Epithelial cell of prostate (primary cell): ENCODE measurements around the gene TDRKH.
"Not testable (repeated sequence)": the region's sequence is repeated elsewhere in the genome, so short reads cannot be mapped to it uniquely, and the experiment has no call there.

Source experiments
- DNase-seq: peaks from one replicate; pipeline ENCODE4 v3.0.0-alpha.2; 2011; ENCODE audit warnings: low read depth, low spot score
- H3K27ac ChIP-seq: fragments of 450-650 bp; 2 replicates; pipeline ENCODE4 v1.5.1; 2017; ENCODE audit warnings: mild to moderate bottlenecking

The TDRKH gene

DNA sequence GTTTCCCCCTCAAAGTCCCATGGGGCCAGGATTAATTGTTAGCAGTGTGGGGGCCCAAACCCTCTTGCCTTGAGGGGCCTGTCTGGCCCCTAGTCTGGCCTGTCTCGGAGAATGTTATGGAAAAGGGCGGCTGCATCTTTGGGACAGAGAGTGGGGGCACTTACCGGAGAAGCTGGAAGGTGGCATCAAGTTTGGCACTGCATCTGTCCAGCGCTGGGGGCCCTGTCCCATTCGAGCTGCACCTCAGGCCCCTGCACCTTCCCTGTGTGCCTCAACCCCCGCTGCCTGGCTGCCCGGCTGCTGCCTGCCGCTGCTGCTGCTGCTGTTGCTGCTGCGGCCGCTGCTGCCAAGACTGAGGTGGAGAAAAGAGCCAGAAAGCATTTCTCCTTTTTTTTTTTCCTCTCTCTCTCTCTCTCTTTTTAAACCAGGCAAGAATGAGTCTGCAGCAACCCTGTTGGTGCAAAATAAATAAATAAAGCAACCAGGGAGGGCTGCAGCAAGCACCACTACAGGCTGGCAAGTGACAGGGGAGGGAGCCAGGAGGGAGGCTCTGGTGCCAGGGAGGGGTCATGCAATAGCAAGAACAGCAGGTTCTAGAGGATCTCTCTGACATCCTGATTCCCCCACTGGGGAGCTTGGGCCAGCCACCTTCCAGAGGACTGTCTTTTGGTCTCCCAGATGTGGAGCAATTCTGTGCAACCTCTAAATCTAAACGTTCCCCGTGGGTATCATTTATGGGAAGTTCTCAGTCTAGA lies 14.9 kb upstream of the TDRKH start, which contains the start of gene LINGO4:
Gene LINGO4, minus strand, starts transcription at position 354 of the 755 bp plus-strand sequence. CDS start 2,715 bp downstream, outside the sequence.
- no peak for DNase-seq
- H3K27ac ChIP-seq, result no peak within 1 kb of the TSS

DNA sequence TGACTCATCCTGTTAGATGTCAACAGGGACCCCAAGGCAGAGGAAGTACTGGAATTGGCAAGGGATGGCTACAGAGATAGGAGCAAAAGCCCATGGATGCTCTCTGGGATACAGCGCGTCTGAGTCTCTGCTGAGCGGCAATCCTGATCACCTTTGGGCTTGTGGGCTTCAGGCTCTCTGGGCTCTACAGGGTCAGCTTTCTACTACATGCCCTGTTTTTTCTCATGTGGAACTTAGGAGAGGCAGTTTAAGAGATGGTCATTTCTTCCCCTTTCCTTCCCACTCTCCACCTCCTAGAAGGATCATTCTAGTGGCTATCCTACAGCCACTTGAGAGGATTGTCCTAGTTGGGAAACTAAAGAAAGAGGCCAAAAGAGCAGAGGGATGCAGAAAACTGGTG lies 13.6 kb upstream of the TDRKH start:
- no peak for DNase-seq
- H3K27ac ChIP-seq, result no peak overlapping the region

DNA sequence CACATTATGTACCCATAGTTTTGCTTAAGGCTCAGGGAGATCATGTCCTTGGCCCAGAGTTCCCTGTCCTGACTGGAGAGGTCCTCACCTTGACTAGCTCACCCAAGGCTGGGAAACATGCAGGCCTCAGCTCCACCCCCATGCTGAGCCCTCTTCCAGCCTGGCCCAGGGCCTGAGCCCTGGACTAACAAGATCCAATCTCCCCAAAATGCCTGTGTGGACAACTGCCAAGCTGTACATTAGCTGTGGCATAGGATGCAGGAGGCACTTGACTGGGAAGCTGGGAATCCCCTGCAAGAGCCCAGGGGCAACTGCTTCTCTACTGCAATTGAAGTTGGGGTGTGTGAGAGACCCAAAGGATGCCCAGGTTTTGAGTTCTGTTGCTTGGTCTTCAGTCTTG lies 12.9 kb upstream of the TDRKH start:
- no peak for DNase-seq
- no peak overlapping the region for H3K27ac ChIP-seq

DNA sequence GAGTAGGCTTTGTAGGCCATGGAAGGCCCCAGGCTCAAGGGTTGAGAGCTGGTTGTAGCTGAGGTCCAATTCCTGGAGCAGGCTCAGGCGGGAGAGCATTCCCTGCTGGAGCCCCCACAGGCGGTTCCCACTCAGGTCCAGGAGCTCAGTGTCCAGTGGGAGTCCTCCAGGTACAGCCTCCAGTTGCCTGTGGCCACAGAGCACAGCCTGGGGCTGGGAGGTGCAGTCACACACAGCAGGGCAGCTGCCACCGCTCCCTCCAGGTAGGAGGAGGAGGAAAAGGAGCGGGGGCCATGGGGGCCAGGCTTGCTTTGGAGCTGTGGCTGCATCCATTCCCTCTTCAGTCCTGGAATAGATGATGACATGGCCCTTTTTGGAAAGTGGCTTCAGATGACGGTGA lies 12.1 kb upstream of the TDRKH start:
- DNase-seq, result no peak
- H3K27ac ChIP-seq, result no peak overlapping the region

DNA sequence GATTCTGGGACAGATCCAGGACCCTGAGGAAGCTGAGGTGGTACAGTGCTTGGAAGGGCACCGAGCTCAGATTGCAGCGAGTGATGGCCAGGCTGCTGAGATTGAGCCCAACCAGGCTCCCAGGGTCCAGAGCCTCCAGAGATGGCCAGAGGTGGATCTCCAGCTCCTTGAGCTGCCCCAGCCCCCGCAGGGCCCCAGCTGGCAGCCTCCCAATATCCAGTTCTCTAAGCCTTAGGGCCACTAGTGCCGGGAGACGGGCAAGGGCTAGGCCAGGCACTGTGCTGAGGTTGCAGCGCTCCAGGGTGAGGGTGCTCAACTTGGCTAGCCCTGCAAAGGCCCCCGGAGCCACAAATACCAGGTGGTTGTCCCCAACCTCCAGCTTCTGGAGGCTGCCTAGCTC lies 11.5 kb upstream of the TDRKH start:
- DNase-seq, result no peak

DNA sequence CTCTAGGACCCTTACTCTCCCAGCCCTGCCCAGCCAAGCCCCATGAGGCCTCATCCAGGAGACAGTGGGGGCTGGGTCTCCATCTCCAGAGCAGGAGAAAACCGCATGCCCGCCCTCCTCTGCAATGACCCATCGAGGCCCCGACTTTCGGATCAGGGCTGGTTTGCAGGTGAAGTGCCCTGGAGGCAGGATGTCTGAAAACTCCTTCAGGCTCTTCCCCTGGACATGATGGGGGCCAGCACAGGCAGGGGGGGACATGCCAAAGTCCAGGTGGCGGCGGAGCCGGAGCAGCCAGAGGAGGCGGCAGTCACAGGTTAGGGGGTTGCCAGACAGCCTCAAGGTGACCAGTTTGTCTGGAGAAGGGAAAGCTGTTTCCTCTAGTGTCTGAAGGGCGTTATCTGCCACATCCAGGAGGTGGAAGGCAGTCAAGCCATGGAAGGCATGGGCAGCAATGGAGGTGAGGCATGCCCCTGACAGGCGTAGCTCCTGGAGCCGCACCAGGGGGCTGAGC lies 11.1 kb upstream of the TDRKH start:
- DNase-seq, result no peak
- H3K27ac ChIP-seq, result no peak overlapping the region

More for the DNA sequence above, 11.5 kb upstream of the TDRKH start:
- H3K27ac ChIP-seq, result no peak overlapping the region

DNA sequence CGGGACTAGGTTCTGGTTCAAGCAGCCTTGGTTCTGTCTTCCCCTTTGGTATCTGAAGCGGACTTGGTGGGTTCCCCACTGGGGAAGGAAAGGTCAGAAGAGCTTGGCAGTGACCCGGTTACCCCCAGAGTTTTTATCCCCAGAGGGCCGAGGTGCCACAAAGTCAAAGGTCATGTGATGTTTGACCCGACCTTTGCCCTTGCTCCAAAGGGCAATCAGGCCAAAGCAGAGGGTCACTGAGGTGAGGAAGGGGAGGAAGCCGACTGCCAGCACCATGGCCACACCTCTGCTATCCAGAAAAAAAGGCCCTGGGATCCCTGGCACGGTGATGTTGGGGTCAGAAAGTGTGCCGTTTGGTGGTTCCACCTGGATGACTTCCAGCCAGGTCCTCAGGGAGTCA lies 10.5 kb upstream of the TDRKH start:
- no peak for DNase-seq
- no peak overlapping the region for H3K27ac ChIP-seq

DNA sequence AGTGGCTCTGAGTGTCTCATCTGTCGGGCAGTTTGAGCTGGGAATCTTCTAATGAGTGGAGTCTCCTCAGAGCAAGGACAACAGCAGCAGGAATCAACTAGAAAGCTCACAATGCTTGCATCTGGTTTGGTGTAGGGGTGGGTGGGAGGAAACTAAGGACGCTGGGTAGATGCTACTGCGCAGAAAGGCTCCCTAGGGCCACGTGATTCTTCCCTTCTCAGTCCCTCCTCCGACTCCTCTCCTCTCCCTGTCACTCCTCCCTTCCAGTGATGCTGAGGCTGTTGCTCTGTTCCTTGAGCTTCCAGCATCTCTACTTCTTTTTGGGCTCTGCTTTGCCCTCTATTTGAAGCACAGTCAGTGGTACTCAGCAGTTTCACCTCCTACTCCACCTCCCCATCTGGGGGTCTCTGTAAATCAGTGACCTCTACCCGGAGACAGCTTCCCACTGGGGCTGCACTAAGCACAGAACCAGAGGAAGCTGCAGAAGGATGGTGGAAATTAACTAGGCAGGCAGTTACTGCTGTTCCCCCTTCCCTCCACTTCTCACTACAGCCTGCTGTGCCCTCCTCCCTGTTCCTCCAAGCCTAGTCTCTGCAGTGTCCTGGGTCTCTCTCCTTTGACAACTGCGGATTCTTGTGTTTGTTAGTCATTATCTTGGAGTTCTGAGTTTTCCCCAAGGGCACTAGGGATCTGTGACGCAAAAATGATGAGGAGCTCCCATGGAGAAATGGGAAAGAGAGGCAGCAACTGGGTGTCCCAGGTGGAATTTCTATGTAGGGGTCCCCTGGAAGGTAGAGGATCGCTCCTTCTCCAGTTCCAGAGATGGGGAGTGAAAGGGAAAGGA lies 9.1 kb upstream of the TDRKH start:
- no peak for DNase-seq

DNA sequence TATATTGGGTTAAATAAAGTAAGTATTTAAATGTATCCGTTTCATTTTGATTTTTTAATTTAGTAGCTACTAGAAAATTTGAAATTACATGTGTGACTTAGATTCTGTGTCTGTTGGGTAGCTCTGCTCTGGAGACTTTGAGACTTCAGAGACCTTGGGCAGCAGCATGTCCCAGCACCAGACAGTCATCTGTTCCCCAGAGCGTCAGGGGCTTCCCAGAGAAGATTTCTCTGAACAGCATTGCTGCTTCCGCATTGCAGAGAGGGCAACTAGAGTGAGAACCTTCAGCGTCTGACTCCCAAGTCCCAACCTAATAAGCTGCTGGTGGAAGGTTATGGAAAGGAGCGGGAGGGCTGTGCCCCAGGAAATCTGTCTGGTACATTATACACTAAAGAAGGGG lies 8.3 kb upstream of the TDRKH start:
- H3K27ac ChIP-seq, result no peak overlapping the region
- DNase-seq, result no peak

More for the DNA sequence above, 9.1 kb upstream of the TDRKH start:
- no peak overlapping the region for H3K27ac ChIP-seq

DNA sequence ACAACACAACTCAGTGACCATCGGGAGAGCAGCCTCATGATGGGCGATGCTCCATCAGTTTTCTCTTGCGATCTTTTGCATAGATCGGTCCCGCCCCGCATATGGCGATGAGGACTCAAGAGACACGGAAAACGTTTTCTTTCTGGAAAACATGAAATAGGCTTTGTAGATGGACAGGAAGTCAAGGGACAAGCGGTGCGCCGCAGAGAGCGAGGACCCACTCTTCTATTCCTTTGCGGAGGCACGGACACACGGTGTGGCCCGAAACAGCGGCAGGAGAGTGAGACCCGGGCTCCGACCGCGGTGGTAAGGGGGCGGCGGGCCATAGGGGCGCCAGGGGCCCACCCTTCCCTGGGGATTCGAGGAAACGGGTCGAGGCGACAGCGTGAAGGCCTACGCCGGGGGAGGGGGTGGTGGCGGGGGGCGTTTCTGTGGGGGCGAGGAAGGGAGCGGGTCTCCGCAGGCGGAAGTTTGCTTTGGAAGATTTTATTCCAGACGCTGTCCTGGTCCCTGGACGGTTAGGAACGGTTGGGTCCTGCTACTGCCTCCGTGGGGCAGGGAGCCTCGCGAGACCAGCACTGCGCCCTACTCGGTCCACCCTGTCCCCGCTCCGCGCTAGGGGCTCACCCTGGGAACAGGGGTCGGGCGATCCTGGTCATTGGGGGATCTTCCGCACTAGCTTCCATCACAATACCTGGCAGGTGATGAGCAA lies 796 bp upstream of the TDRKH start:
- no peak for DNase-seq
- peak overlapping the region; percentile 44 for H3K27ac ChIP-seq

DNA sequence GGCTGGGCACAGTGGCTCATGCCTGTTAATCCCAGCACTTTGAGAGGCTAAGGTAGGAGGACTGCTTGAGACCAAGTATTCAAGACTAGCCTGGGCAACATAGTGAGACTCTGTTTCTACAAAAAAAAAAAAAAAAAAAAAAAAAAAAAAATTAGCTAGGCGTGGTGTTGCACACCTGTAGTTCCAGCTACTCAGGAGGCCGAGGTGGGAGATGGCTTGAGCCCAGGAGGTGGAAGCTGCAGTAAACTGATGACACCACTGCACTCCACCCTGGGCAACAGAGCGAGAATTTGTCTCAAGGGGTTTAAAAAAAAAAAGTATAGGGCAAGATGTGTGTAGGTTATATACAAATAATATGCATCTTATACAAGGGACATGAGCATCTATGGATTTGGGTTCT lies 2.6 kb downstream of the TDRKH start:
- H3K27ac ChIP-seq, result no peak overlapping the region
- no peak for DNase-seq

DNA sequence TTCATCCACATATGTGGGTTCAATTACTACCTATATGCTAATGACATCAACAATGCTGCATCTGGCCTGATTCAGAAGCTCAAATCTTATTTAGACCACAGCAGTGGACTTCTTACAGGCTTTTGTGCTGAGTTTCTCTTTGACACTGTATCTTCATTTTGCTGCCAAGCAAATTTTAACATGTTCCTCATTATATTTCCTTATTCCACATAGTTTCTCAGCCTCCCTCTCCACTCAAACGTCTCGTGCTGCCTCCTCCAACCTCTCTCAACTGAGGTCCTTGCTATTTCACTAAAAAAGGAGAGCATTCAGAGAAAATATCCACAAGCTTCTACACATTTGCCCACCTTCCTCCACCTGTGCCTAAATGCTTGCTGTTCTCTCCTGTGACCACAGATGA lies 6.5 kb downstream of the TDRKH start:
- H3K27ac ChIP-seq, result no peak overlapping the region
- no peak for DNase-seq

DNA sequence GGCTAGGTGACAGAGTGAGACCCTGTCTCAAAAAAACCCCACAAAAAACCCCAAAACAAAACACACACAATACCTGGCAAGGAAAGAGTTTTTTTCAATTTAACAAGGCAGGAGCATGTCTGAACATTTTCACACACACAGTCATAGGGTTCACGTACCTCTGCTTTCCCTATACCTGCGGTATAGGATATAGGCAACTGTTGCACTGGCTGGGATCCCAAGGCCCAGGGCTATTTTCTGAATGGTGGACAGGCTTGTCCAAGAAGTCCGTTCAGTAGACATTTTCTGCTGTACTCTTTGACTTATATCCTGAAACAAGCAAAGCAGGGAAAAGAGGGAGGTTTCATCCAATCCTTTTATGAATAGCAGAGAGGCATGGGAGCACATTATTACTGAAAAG lies 7.6 kb downstream of the TDRKH start:
- H3K27ac ChIP-seq, result peak overlapping the region; percentile 43
- peak; percentile 24 for DNase-seq

DNA sequence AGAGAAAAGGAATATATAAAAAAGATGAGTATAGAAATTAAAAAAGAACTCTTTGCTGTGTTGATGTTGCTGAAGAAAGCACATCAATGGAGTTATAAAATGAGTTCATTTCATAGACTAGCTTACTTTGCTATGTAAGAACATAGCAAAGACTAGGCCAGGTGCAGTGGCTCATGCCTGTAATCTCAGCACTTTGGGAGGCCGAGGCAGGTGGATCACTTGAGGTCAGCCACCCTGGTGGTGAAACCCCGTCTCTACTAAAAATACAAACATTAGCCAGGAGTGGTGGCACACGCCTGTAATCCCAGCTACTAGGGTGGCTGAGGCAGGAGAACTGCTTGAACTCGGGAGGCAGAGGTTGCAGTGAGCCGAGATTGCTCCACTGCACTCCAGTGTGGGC lies 8.3 kb downstream of the TDRKH start:
- not testable (repeated sequence) for H3K27ac ChIP-seq, DNase-seq

DNA sequence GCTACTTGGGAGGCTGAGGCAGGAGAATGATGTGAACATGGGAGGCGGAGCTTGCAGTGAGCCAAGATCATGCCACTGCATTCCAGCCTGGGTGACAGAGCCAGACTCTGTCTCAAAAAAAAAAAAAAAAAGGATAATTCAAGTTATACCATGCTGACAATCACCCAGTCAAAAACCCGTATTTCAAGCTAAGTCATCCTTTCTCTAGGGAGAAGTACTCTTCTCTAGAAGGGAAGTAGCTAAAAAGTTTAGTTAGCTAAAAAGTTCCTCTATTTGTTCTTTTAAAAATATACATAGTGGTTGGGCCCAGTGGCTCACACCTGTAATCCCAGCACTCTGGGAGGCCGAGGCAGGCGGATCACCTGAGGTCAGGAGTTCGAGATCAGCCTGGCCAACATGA lies 9.6 kb downstream of the TDRKH start:
- not testable (repeated sequence) for H3K27ac ChIP-seq, DNase-seq

DNA sequence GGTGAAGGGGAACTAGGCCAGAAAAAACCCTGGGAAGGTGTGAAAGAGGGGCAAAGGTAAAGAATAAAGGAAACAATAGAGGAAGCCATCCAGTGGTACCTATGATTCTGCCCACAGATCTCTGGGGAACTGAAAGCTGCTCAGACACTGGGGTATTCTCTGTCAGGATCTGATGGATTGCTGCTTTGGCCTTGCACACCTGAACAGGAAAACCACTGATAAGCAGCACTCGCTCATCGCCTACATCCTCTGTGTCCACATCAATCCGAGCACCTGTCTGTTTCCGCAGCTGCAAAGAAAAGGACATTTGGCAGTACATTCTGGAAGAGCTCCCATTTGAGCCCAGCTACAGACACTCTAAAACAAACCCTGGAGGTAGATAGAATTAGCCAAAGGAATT lies 10.4 kb downstream of the TDRKH start:
- no peak overlapping the region for H3K27ac ChIP-seq
- DNase-seq, result no peak

DNA sequence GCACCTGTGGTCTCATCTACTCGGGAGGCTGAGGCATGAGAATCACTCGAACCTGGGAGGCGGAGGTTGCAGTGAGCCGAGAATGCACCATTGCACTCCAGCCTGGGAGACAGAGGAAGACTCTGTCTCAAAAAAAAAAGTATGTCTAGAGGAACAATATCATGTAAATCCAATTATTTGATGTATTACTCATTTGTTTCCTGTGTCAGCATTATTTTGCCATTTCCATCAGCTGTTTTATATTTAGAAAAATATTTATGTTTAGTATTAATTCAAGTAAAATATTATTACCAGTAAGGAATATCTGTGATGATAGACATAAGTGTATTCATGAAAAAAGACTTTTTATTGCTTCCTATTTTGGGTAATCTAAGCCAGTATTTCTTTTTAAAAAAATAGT lies 13.0 kb downstream of the TDRKH start:
- no peak for DNase-seq
- no peak overlapping the region for H3K27ac ChIP-seq

DNA sequence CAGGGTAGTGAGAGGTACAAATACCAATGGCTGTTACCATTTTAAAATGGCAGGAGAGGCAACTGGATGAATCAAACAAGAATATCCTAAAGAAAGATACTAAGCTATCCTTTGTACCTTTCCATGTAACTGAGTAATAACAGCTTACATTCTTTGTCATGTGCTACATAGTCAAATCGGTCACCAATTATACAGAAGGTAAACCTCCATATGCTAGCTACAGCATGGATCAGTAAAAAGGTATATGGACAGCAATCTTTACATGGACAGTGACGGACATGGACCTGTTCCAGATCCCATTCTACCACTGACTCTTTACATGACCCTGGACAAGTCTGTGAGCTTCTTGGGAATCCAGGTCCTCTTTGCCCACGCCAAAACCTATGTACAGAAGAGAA lies 13.6 kb downstream of the TDRKH start:
- H3K27ac ChIP-seq, result no peak overlapping the region
- no peak for DNase-seq

DNA sequence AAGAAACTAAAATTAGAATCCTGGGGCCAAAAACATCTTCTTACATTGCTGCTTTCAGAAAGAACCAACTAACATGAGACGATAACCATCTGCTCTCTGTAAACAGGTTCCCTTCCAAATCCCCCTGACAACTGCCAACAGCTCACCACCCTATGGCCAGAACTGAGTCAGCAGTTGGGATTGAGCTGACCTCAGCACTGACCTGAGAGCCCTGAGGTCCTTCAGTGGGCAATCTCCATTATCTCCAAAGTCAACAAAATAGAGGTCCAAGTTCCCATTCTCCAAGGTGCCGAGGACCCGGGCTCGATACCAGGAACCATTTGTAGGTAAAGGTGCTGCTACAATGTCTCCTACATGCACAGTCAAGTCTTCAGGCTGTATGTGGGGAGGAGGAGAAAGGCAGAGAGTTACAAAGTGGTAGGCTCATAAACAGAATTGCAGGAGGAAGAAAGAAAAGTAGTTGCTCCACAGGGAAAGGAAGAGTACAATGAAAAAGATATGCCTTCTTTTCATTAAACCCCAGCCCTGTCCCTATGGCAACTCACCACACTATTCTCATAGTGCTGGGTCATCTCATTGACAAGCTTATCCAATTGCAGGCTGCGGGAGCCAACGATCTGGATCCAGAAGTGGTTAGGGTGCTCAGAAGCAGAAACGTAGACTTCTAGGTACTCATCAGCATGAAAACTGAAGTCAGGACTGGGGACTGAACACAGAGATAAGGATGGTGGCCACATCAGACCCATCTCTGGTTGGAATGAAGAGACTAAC lies 14.2 kb downstream of the TDRKH start:
- no peak overlapping the region for H3K27ac ChIP-seq
- DNase-seq, result no peak
